ENCODE data around the gene PLS3.

- TF ChIP-seq CTCF (IDR thresholded peaks at IDR 0.05) (no peak), POLR2AphosphoS5 (IDR thresholded peaks at IDR 0.05) (no peak), POLR2A (IDR thresholded peaks at IDR 0.05) (no peak)
Observed at GRCh38 chrX:115606861-115607260, 45.9 kb downstream of the PLS3 start.

All from breast epithelium (tissue), 3 donors.